OCI-M2 (cell line): ENCODE measurements around the gene SLC4A7.
"Not testable (repeated sequence)": the region's sequence is repeated elsewhere in the genome, so short reads cannot be mapped to it uniquely, and the experiment has no call there.

Source experiments
- DNase-seq: peaks from one replicate; lab custom pipeline; 2025; ENCODE audit not compliant: unreplicated experiment; lab: John Stamatoyannopoulos, UW

SLC4A7 gene

DNA sequence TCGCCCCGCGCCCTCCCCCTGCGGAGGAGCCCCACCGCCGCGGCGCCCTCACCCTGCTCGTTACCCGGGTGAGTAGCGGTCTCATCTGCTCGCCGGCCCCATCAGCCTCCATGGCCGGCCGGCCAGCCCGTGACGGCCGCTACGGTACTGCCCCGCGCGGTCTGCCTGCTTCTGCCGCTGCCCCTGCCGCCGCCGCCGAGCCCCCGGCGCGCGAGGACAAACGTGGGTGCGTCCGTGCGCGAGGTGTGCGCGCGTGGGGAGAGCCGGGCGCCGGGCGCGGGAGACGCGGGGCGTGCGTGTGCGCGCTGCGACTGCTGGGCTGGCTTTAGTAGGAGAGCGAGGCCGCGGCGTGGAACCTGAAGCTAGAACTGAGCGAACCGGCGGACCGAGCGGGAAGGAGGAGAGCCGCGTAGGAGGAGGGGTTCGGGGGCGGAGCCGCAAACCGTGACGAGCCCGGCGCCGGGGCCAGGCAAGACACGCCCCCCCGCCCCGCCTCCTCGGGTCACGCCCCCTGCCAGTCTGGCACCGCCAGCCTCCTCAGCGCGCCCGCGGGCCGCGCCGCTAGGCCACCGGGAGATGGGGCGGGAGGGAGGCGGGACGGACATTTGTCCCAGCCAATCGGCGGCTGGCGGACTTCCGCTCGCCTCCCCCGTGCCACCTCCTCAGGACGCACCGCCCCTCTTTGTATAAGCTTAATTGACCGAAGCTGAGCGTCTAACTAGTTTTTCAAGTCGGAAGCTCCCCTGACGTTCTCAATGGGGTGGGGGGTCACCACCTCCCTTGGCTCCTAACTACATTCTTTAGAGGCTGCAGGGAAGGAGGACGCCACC, at the start of gene SLC4A7:
Gene SLC4A7, minus strand, starts transcription at position 370 of the 830 bp plus-strand sequence. Its CDS starts 258 bp downstream, at position 112.
- DNase-seq = peak; percentile 79

DNA sequence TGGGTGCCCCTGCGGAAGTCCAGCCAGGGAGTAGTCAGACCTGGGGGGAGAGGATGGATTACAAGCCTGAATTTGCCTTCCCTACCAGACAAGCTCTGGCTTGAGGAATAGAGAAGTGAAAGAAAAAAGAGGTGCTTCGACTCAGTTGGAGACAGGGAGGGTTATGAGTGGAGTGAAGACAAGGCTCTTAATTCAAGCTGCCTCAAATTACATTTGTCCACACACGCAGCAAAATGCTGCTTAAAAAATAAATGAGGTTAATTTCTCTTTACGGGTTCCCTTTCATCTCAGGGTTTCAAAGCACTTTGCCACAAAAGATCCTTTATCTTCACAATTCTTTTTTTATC, 49.0 kb upstream of the SLC4A7 start:
- no peak for DNase-seq

DNA sequence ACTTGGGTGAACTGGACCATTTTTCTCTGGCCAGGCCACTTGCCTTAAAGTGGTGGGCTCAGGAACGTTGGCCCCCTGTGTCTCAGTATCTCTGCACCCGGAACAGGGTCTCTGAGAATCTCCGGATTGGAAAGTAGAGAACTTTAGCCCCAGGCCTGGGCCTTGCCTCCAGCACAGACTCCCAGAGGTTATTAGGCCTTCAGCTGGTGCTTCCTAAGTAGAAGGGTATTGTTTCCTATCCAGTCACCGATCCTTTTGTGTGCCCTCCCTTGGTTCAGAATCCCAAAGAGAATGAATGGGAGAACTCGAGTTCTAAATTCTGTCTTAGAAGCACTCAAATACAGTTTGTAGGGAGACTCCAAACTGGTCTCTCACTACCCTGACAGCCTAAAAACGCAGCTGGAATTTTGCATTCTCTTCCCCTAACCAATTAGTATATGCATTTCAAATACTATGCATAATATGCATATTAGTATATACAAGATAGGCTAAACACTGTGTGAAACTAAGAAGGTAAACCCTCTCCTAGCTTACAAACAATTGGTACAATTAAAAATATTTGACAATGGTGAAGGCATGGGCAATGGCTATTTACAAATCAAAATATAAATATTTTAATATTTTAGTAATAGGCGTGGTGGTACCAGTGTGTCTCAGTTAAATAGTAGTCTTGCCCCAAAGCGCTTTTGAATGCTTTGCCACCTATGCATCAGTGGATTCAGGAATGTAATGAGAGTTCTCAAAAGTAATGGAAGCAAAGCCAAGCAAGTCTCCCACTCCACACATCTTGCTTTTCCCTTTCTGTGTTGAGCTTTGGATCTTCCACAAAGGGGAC, 48.5 kb upstream of the SLC4A7 start:
- DNase-seq = no peak

DNA sequence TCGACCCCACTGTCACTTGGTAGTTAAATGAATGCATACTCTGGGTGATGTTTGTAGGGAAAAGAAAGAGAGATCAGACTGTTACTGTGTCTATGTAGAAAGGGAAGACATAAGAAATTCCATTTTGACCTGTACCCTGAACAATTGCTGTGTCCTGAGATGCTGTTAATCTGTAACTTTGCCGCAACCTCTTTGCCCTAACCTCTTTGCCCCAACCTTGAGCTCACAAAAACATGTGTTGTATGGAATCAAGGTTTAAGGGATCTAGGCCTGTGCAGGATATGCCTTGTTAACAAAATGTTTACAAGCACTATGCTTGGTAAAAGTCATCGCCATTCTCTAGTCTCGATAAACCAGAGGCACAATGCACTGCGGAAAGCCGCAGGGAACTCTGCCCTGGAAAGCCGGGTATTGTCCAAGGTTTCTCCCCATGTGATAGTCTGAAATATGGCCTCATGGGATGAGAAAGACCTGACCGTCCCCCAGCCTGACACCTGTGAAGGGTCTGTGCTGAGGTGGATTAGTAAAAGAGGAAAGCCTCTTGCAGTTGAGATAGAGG, 47.1 kb upstream of the SLC4A7 start:
- DNase-seq = not testable (repeated sequence)

DNA sequence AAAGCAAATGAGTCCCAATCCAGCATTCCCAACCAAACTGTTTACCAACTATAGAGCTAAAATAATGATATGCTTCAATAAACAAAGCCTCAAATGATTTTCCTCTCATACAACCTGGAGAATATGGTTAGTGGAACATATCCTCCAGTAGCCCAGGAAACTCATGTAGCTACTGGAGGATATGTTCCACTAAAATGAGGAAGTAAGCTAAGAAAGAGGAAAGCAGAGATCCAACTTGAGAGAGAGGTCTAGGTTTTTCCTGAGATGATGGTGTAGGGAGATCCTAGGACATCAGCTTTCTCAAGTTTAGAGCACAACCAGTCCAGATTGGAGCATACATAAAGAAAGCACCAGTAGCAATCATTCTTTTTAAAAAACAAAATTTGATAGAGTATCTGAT, 44.6 kb upstream of the SLC4A7 start:
- DNase-seq = no peak

DNA sequence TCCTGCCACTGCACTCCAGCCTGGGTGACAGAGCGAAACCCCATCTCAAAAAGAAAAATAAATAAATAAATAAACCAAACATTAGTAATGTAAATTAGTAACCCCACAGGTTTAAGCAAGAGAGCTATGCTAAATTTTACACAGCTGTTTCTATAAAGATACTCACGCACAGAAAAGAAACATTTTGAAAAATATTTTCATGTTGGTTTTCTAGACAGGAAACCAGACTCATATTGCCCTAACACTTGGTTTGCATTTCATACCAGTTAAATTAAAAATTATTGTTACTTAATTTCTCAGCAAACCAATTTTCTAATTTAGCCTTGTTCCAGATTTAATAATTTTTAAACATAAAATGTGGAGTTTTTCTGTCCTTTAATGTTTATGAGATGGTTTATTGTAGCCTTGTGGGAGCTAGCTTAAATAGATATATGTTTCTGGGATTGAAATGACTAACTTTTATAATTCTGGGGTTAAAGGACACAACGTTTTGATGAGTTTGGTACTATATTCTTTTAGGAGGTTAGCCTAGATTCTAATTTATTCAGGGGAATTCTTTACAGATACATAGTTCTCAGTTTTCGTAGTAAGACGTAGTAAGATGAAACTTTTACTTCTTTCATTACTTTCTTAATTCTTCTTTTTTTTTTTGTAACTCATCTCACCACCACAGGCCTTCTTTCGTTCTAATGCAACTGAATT, 42.6 kb upstream of the SLC4A7 start:
- DNase-seq = no peak

DNA sequence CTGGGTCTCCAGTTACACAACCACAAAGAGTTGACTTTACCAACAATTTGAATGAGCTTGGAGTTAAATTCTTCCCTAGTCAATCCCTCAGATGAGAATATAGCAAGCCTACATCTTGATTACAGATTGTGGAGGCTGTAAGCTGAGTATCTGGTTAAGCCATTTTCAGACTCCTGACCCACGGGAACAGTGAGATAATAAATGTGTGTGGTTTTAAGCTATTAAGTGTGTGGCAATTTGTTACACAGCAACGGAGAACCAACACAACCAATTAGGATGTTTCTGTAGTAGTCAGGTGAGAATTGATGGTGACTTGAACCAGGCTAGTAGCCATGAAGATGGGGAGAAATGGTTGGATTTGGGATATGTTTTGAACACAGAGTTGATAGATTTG, 37.7 kb upstream of the SLC4A7 start:
- DNase-seq = no peak

DNA sequence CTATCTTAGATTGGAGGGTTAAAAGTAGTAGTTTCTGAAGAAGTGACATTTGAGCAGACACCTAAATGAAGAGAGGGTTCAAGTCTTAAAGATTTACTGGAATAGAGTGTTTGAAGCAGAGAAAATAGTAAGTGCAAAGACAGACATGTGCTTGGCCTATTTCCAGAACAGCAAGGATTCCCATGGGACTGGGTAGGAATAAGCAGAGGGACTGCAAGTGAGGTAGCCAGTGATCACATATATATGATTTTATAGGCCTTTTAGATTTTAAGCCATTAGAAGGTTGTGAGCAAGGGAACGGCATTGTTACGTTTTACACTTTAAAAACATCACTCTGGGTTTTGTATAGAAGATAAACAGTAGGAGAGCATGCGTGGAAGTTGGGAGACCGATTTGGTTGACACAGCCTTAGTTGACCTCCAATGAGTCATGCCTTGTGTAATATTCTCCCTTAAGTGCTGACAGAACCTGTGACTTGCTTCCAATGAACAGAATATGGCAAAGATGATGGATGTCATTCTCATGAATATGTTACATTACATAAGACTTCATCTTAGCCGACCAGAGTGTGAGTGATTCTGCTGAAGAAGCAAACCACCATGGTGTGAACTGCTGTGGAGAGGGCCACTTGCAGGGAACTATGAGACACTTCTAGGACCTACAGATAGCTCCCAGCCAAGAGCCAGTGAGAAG, 37.1 kb upstream of the SLC4A7 start:
- no peak for DNase-seq

DNA sequence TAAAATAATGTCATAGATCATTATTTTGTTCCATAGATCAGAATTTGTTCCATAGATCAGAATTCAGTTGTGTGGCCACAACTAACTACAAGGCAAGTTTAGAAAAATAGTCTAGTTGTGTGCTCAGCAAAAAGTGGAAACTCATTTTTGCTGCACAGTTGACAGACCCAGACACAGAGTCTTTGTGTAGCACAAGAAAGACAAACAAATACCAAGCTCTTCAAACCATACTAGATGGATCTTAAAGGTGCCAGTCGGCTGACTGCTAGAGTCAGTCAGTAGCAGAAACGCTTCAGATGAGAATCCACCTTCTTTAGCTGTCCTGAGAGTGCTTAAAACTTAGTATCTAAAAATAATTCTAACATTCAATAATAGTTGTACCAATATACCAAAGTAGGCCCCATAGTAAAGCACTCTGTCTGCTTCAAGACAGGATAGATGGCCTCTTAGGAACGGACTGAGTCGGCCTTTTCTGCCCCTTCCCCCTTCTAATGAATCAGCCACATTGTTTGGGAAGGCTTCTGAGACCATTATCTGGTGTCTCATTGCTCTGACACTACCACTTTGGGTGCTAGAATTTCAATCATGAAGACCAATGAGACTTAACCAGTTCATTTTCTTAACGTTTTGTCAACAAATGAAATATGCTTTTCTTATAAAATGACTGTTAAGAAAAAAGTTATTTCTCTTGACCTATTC, 27.7 kb upstream of the SLC4A7 start:
- no peak for DNase-seq

DNA sequence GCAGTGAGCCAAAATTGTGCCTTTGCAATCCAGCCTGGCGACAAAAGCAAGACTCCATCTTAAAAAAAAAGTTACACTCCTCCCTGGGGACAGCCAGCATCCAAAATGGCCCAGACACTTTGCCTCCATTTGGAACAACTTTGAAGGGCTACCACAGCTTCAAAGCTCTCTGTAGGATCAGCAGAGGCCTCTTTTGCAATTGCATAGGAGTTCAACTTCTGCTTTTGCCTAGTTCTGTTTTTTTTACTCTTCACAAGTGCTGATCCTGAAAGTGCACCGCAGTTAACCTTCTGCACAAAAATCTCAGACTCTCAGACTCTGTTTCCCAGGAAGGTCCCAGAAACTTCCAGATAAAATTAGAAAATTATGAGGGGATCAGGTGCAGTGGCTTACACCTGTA, 25.2 kb upstream of the SLC4A7 start:
- no peak for DNase-seq

DNA sequence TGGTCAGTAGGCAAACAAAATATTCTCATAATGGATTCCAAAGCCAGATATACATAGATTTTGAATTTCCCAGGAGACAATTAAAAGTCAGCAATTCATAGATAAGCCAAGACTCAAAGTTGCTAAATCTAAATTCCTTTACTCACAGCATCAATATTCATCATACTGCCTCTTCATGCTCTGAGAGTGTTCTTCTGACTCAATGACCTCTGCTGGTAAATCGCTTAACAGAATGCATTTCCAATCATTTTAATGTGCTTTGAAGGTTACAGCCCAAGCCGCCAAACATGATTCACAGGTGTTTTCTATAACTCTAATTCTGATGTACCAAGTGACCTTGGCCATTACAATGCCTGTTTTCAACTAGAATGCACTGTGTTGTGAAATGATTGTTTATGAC, 24.2 kb upstream of the SLC4A7 start:
- DNase-seq = no peak

DNA sequence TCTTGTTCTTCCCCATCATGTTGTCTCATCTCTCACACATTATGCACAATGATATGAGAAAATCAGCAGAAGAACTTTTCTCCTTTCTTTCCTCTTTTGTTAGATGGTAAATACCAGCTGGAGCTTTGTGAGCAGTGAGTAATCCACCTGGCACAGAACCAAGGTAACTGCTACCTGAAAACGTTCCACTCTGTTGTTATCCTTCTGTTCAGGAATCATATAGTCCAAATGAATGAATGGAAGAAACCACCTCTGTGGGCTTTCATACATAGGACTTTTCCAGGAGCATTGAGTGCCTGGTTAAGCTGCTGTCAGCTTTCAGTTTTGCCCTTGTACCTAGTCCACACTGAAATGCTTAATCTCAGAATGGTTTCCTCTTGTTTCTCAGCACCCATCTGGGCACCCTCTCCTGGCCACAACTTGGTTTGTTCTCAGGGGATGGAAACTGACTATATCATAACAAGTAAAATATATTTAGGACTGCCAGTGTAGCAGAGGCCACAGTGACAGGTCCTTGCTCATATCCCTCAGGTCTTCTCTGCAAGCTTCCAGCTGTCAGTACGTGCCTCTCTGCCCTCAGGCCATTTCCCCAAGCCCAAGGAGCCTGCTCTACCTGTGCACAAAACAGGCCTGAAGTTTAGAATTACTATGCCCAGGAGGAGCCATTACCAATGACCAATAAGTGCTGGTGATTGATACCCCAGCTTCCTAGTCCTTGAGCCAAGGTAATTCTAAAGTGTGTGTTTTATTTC, 23.5 kb upstream of the SLC4A7 start:
- DNase-seq = no peak

DNA sequence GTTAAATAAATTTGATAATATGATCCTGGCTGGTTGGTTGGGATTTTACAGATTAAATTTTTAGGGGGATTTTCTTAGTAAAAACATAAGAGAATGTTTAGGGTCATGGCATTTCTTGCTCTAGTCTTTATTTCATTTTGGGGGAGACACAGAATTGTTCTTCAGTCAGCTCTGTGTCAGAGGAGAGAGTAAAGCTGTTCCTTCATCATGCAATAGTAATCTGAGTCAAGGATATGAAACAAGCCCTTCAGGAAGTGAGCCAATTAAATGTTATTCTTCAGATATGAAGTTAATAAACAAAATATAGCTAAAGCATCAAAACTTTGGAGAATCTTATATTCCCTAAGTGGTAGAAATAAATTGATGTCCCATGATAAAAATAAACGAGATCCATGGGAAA, 22.9 kb upstream of the SLC4A7 start:
- no peak for DNase-seq

DNA sequence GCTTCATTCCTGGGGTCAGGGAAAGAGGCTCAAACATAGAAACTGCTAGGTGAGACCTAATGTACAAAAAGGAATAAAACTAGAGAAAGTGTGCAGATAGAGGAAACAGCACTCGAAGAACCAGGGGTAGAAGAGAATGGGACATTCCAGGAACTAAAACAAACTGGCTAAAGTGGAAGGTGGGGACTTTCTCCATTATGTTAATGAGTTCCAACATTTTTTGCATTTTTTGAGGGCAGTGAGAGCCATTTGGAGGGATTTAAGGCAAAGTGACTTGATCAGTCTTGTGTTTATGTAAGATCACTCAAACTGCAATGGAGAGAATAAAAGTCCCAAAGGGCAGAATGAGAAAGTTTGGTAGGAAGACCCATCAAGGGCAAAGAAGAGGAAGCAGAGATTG, 20.6 kb upstream of the SLC4A7 start:
- no peak for DNase-seq

DNA sequence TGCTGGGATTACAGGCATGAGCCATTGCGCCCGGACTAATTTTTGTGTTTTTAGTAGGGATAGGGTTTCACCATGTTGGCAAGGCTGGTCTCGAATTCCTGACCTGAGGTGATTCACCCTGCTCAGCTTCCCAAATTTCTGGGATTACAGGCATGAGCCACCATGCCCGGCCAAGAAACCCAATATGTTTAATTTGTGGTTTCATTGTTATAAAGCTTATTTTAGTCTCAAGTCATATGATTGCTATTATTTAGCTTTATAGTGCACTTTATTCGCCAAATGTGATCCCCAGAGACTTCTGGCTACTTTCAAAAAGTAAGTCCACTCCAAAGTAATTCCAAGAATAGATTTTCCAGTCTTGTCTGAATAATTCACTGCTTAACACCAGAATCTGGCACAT, 19.3 kb upstream of the SLC4A7 start:
- DNase-seq = no peak

DNA sequence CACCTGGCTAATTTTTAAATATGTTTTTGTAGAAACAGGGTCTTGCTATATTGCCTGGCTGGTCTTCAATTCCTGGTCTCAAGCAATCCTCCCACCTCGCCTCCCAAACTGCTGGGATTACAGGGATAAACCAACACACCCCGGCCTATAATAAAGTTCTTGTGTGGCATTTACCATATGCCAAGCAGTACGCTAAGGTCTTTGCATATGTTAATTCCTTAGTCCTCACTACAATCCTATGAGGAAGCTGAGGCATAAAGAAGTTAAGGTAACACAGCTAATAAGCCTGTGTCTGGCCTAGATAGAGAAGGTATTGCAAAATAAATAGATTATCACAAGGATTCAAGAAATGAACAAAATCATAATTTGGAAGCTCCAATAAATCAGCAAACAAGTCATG, 17.6 kb upstream of the SLC4A7 start:
- no peak for DNase-seq

DNA sequence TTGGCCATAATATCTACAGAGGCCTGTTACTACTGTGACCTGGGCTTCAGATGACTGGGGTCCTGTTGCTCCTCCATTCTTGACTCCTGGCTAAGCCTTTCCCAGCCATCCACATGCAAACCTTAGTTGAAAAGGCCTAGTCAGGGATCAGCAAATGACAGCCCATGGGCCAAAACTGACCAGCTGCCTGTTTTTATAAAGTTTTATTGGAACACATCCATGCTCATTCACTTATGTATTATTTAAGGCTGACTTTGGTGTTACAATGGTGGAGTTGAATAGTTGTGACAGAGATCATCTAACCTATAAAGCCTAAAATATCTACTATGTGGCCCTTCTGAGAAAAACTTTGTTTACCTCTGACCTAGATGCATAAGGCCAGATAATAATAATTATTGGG, 16.8 kb upstream of the SLC4A7 start:
- no peak for DNase-seq

DNA sequence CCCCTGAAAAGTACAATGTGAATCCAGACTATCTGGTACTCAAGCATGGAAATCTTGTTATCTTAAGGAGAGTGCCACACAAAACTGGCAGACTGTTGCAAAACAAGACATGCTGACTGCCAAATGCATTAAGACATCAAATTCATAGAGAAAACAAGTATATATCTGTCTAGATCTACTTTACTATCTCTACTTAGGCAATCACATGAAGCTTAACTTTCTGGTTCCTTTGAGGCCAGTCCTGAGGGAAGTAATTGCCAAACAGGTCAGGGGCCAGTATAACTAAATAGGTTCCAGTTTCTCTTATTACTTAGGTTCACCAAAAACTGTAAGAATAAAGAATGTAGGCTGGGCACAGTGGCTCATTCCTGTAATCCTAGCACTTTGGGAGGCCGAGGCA, 15.9 kb upstream of the SLC4A7 start:
- no peak for DNase-seq

DNA sequence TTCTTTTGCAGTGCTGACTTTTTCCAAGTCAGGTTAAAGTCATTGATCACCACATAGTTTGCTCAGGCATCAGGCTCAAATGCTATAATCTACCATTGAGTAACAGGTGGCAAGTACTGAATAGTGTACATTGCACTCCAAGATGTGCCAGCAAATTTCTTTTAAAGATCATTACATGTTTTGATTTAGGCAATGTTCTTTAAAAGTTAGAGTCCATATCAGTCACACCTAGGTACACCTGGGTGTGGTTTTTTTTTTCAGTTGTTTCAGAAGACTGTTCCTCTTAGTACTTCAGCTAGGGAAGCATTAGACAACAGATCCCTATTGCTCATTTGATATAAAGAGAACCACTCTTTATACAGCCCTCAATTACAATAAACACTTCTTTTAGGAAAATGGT, 10.6 kb upstream of the SLC4A7 start:
- DNase-seq = no peak

DNA sequence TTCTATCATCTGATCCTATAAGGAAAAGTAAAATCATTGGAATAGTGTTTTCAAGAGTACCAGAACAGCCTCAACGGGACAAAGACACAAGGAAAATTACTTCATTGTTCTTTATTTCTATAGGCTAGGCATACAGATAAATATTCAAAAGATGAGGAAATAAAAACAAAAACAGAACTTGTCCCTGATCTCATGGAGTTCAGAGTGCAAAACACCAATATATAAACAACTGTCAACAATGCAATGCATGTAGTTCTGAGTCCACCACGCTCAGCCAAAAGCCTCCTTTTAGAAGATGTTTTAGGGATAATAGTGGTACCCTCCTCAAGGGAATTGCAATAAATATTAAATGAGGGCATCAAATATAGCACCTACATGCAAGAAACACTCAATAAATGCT, 4.6 kb upstream of the SLC4A7 start:
- DNase-seq = no peak
